Trophoblast cell (in vitro differentiated cells and primary cell): ENCODE data around the gene SYNGR2.

Experiments used
- DNase-seq, 2 donors: peaks; one replicate each; pipeline ENCODE4 v3.0.0-alpha.2; 2016
- H2AFZ ChIP-seq: 2 replicates; pipeline ENCODE4 v1.6.1; 2013; ENCODE audit warnings: low read length, moderate library complexity, mild to moderate bottlenecking; ENCODE audit not compliant: insufficient read depth, poor library complexity
- H2AK5ac ChIP-seq: 2 replicates; pipeline ENCODE4 v1.6.1; 2013; ENCODE audit warnings: mild to moderate bottlenecking, low read length
- H2BK120ac ChIP-seq: 2 replicates; pipeline ENCODE4 v1.6.1; 2013; ENCODE audit warnings: low read length, mild to moderate bottlenecking, moderate library complexity; ENCODE audit not compliant: insufficient read depth, poor library complexity
- H2BK12ac ChIP-seq: 2 replicates; pipeline ENCODE4 v1.6.1; 2013; ENCODE audit warnings: mild to moderate bottlenecking, low read length, moderate library complexity
- H2BK5ac ChIP-seq: 2 replicates; pipeline ENCODE4 v1.6.1; 2013; ENCODE audit warnings: low read length, low read depth, moderate library complexity, mild to moderate bottlenecking; ENCODE audit not compliant: poor library complexity
- H3K14ac ChIP-seq: 2 replicates; pipeline ENCODE4 v1.6.1; 2013; ENCODE audit warnings: mild to moderate bottlenecking, low read length
- H3K18ac ChIP-seq: 2 replicates; pipeline ENCODE4 v1.6.1; 2013; ENCODE audit warnings: mild to moderate bottlenecking, low read length
- H3K23ac ChIP-seq: 2 replicates; pipeline ENCODE4 v1.6.1; 2013; ENCODE audit warnings: low read length
- H3K27ac ChIP-seq: 2 replicates; pipeline ENCODE4 v1.5.1; 2013; ENCODE audit warnings: low read depth, mild to moderate bottlenecking, inconsistent platforms, low read length, moderate library complexity
- H3K27me3 ChIP-seq: 2 replicates; pipeline ENCODE4 v1.6.1; 2013; ENCODE audit warnings: inconsistent platforms, mild to moderate bottlenecking, low read length, moderate library complexity; ENCODE audit not compliant: insufficient read depth
- H3K36me3 ChIP-seq, 2 experiments: 1 replicate in 1 of 2; 2 replicates in 1 of 2; pipeline ENCODE4 v1.6.1; 2013; ENCODE audit warnings: low read length in 2 of 2, mild to moderate bottlenecking in 2 of 2, moderate library complexity in 1 of 2; ENCODE audit not compliant: insufficient read depth in 2 of 2, control insufficient read depth in 1 of 2
- H3K4ac ChIP-seq: 2 replicates; pipeline ENCODE4 v1.6.1; 2013; ENCODE audit warnings: low read depth, mild to moderate bottlenecking, low read length, moderate library complexity
- H3K4me1 ChIP-seq, 2 experiments: 1 replicate in 1 of 2; 2 replicates in 1 of 2; pipeline ENCODE4 v1.6.1; 2013; ENCODE audit warnings: low read length in 2 of 2, mild to moderate bottlenecking in 2 of 2, moderate library complexity in 1 of 2; ENCODE audit not compliant: insufficient read depth in 2 of 2, control insufficient read depth in 1 of 2
- H3K4me2 ChIP-seq: 2 replicates; pipeline ENCODE4 v1.6.1; 2013; ENCODE audit warnings: inconsistent platforms, mild to moderate bottlenecking, low read length, moderate library complexity
- H3K4me3 ChIP-seq: 2 replicates; pipeline ENCODE4 v1.5.1; 2013; ENCODE audit warnings: mild to moderate bottlenecking, low read depth, low read length, inconsistent platforms
- H3K79me1 ChIP-seq: one replicate; pipeline ENCODE4 v1.6.1; 2013; ENCODE audit warnings: low read length
- H3K79me2 ChIP-seq: 2 replicates; pipeline ENCODE4 v1.6.1; 2013; ENCODE audit warnings: low read length, mild to moderate bottlenecking; ENCODE audit not compliant: control insufficient read depth, insufficient read depth, poor library complexity
- H3K9ac ChIP-seq: 2 replicates; pipeline ENCODE4 v1.6.1; 2013; ENCODE audit warnings: mild to moderate bottlenecking, low read length
- H3K9me3 ChIP-seq: 2 replicates; pipeline ENCODE4 v1.6.1; 2013; ENCODE audit warnings: low read depth, mild to moderate bottlenecking, control low read depth, inconsistent platforms, low read length; ENCODE audit not compliant: insufficient read depth
- H4K12ac ChIP-seq: 2 replicates; pipeline ENCODE4 v1.6.1; 2013; ENCODE audit warnings: low read depth, mild to moderate bottlenecking, low read length, moderate library complexity
- H4K8ac ChIP-seq: 2 replicates; pipeline ENCODE4 v1.6.1; 2013; ENCODE audit warnings: low read depth, mild to moderate bottlenecking, low read length, moderate library complexity
- H4K91ac ChIP-seq: one replicate; pipeline ENCODE4 v1.6.1; 2013; ENCODE audit warnings: low read depth, mild to moderate bottlenecking, low read length, moderate library complexity
- WGBS: extraction: QIAGEN DNeasy Blood & Tissue Kit; methylation state at CpG from one replicate; pipeline ENCODE4 v1.1.7; 2013; ENCODE audit warnings: missing lambda C conversion rate; ENCODE audit not compliant: insufficient read length, insufficient coverage; ENCODE audit errors: extremely low coverage; 5-methylcytosine and 5-hydroxymethylcytosine counted together

Gene SYNGR2

DNA sequence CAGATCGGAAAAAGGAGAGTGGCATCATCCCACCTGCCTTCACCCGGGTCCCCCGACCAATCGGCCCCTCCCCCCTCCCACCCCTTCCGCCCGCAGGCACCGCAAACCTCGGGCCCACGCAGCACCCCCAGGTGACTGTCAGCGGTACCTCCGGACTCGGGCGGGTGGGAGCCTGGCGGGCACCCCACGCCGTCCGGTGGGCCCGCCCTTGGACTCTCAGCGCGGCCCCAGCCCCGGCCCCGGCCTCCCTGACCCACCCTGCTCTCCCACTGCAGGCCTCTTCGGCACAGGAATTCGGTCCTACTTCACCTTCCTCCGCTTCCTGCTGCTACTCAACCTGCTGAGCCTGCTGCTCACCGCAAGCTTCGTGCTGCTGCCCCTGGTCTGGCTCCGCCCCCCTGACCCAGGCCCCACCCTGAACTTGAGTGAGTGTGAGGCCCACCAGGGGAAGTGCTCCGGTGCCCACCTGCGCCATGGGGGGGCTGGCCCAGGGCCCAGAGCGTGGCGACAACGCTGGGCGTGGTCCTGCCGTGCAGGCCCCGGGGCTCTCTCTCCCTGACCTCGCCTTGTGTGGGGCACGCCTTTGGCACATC, 36.2 kb upstream of the SYNGR2 start:
- no peak overlapping the region for H3K4ac ChIP-seq
- H3K79me2 ChIP-seq, result peaks cover 10% of the 10 kb centered on the region
- peak overlapping the region; percentile 29 for H4K91ac ChIP-seq
- H3K9ac ChIP-seq, result no peak overlapping the region
- peaks cover 11% of the 10 kb centered on the region for H3K79me1 ChIP-seq
- H3K18ac ChIP-seq, result no peak overlapping the region
- H2AFZ ChIP-seq, result no peak overlapping the region
- peak overlapping the region; percentile 62 for H3K4me2 ChIP-seq
- H3K14ac ChIP-seq, result no peak overlapping the region
- peaks cover 3 to 14% of the 10 kb centered on the region in 2 experiments for H3K4me1 ChIP-seq
- WGBS, result no CpG with 5 or more reads among the region's 38 CpGs
- DNase-seq, result peak in 1 of 2 donors; percentile 45
- H4K12ac ChIP-seq, result no peak overlapping the region
- H3K23ac ChIP-seq, result no peak overlapping the region
- no peak overlapping the region for H2BK5ac ChIP-seq
- H2BK120ac ChIP-seq, result no peak overlapping the region
- H2AK5ac ChIP-seq, result no peak overlapping the region
- no peak overlapping the region for H3K27ac ChIP-seq
- H2BK12ac ChIP-seq, result no peak overlapping the region
- no peak overlapping the region for H3K4me3 ChIP-seq
- H3K36me3 ChIP-seq, result no peaks in the 10 kb centered on the region
- H4K8ac ChIP-seq, result peak overlapping the region; percentile 40
- no peaks in the 10 kb centered on the region for H3K27me3 ChIP-seq
- no peaks in the 10 kb centered on the region for H3K9me3 ChIP-seq

DNA sequence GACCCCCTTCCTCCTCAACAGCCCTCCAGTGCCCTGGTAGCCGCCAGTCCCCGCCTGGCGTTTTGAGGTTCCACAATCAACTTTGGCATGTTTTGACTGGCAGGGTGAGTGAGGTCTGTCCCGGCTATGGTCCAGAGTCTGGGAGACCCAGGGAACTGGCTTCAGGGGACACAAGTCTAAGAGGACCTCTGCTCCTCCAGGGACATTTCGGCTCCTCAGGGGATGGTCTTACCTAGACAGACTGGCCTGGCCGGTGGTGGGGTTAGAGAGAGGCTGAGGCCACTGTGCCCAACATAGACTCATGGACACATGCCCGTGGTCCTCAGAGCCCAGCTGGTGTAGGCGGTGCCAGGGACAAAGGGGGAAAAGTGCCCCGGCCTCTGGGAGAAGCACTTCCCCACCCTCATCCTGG, 35.6 kb upstream of the SYNGR2 start:
- H3K9me3 ChIP-seq, result no peaks in the 10 kb centered on the region
- no peak overlapping the region for H3K14ac ChIP-seq
- H3K27ac ChIP-seq, result no peak overlapping the region
- H2BK5ac ChIP-seq, result no peak overlapping the region
- H3K4me2 ChIP-seq, result no peak overlapping the region
- peaks cover 6% of the 10 kb centered on the region for H3K79me2 ChIP-seq
- no peak overlapping the region for H4K91ac ChIP-seq
- H3K36me3 ChIP-seq, result no peaks in the 10 kb centered on the region
- WGBS, result no CpG with 5 or more reads among the region's 9 CpGs
- H3K79me1 ChIP-seq, result peaks cover 6% of the 10 kb centered on the region
- H3K23ac ChIP-seq, result no peak overlapping the region
- H3K4ac ChIP-seq, result no peak overlapping the region
- no peak overlapping the region for H2AK5ac ChIP-seq
- no peak overlapping the region for H3K4me3 ChIP-seq
- no peak overlapping the region for H4K8ac ChIP-seq
- H3K9ac ChIP-seq, result no peak overlapping the region
- H3K27me3 ChIP-seq, result no peaks in the 10 kb centered on the region
- DNase-seq, result no peak
- H2BK12ac ChIP-seq, result no peak overlapping the region
- H3K4me1 ChIP-seq, result peaks cover 3 to 14% of the 10 kb centered on the region in 2 experiments
- H4K12ac ChIP-seq, result no peak overlapping the region
- H3K18ac ChIP-seq, result no peak overlapping the region
- H2AFZ ChIP-seq, result no peak overlapping the region
- H2BK120ac ChIP-seq, result no peak overlapping the region

DNA sequence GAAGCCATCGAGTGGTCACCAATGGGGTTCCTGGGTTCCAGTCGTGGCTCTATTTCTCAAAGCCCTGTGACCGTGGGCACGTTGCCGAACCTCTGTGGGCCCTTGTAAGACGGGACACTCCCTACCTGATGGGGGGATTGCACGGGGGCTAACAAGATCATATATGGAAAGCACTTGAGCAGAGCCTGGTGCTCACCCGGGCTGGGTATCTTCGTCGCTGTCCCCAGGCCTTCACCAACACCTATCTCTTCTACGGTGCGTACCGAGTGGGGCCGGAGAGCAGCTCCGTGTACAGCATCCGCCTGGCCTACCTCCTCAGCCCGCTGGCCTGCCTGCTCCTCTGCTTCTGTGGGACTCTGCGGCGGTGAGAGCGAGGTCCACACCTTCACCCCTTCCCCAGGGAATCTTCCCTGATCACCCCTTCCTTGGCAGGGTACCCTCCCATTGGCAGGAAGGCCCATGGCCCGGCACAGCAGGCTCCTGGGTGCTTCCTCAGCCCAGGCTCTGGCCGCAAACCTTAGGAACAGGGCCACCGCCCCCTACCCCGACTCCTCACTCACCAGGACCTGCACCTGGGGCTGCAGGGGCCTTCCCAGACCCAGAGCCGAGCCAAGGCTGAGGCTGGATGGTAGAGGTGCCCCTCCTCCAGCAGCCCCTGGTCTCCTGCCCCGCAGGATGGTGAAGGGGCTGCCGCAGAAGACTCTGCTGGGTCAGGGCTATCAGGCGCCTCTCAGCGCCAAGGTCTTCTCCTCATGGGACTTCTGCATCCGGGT, 35.0 kb upstream of the SYNGR2 start:
- Histone ChIP-seq H3K27me3 (no peaks in the 10 kb centered on the region), H3K79me2 (peaks cover 1% of the 10 kb centered on the region), H2BK120ac (no peak overlapping the region), H3K36me3 (no peaks in the 10 kb centered on the region), H3K79me1 (peaks cover 2% of the 10 kb centered on the region), H4K12ac (no peak overlapping the region), H3K23ac (no peak overlapping the region), H3K18ac (no peak overlapping the region), H3K4ac (no peak overlapping the region), H4K91ac (no peak overlapping the region), H2AK5ac (no peak overlapping the region), H2BK12ac (no peak overlapping the region), H4K8ac (no peak overlapping the region), H3K4me3 (no peak overlapping the region), H3K9ac (no peak overlapping the region), H3K9me3 (no peaks in the 10 kb centered on the region), H3K4me1 (peaks cover 3 to 14% of the 10 kb centered on the region in 2 experiments), H2AFZ (no peak overlapping the region), H3K14ac (no peak overlapping the region), H2BK5ac (no peak overlapping the region), H3K27ac (no peak overlapping the region), H3K4me2 (no peak overlapping the region)
- no CpG with 5 or more reads among the region's 30 CpGs for whole genome bisulfite sequencing
- no peak for DNase-seq

DNA sequence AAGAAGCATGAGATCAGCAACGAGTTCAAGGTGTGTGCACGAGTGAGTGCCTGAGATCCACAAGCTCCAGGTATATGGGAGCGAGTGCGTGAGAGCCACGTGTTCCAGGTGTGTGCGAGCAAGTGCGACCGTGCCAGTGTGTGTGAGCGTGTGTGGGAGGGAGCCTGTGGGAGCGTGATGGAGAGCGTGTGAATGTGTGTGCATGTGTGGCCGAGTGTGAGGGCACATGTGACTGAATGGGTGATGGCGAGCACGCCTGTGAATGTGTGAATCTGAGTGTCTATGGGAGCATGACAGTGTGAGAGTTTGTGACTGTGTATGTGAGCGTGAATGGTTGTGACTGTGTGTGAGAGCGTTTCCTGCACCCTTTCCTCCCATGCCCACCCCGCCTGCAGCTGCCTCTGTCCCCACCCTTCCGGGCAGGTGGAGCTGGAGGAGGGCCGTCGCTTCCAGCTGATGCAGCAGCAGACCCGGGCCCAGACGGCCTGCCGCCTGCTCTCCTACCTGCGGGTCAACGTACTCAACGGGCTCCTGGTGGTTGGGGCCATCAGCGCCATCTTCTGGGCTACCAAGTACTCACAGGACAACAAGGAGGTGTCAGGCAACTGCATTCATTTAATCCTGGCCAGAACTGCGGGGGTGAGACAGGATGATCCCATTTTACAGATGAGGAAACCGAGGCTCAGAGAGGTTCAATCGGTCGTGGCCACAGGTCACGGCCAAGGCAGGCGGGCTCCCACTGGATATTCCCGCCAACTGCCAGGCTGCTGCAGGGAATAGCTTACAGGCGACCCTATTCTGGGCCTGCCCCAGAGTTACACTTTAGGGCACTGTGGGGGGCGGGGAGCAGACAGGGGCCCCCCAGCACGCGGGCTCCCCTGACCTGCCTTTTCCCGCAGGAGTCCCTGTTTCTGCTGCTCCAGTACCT, 34.1 kb upstream of the SYNGR2 start:
- Histone ChIP-seq H3K79me1 (no peaks in the 10 kb centered on the region), H2BK5ac (no peak overlapping the region), H4K8ac (no peak overlapping the region), H3K14ac (no peak overlapping the region), H3K18ac (no peak overlapping the region), H3K4ac (no peak overlapping the region), H3K23ac (no peak overlapping the region), H2BK120ac (no peak overlapping the region), H3K9me3 (no peaks in the 10 kb centered on the region), H3K27ac (no peak overlapping the region), H3K4me3 (no peak overlapping the region), H3K4me1 (peaks cover under 1 to 11% of the 10 kb centered on the region in 2 experiments), H3K27me3 (no peaks in the 10 kb centered on the region), H3K4me2 (no peak overlapping the region), H3K79me2 (no peaks in the 10 kb centered on the region), H2AFZ (no peak overlapping the region), H4K91ac (no peak overlapping the region), H3K9ac (no peak overlapping the region), H3K36me3 (no peaks in the 10 kb centered on the region), H2BK12ac (no peak overlapping the region), H4K12ac (no peak overlapping the region), H2AK5ac (no peak overlapping the region)
- whole genome bisulfite sequencing, result 100% methylated on average over 2 of the region's 39 CpGs
- peak; percentile 54 to 70 for DNase-seq
